Peyer's patch (tissue), 4 donors: ENCODE data around the gene P2RY2. TPM values are rescaled to one million over a fixed set of nuclear protein-coding genes. Genes with fewer than 3 reads are reported as not detected.

Experiments used
- DNase-seq, 3 donors: peaks; one replicate each; pipeline ENCODE4 v3.0.0-alpha.2; 2017 to 2019
- H3K27ac ChIP-seq, 4 donors: fragments of 200-600 bp; sonication (generic); one replicate each; pipeline ENCODE4 v1.5.1; 2016 to 2019
- H3K27me3 ChIP-seq, 2 donors: fragments of 200-600 bp; sonication (generic); one replicate each; pipeline ENCODE4 v1.5.1; 2019
- H3K36me3 ChIP-seq, 3 donors: fragments of 200-600 bp; sonication (generic); one replicate each; pipeline ENCODE4 v1.5.1; 2016 to 2019
- H3K4me1 ChIP-seq, 4 donors: fragments of 200-600 bp; sonication (generic); one replicate each; pipeline ENCODE4 v1.5.1; 2016 to 2019
- H3K4me3 ChIP-seq, 4 donors: fragments of 200-600 bp; sonication (generic); 1 replicate in 3 of 4; 2 replicates in 1 of 4; pipeline ENCODE4 v1.5.1; 2016 to 2019; ENCODE audit warnings: mild to moderate bottlenecking in 1 of 4
- H3K9me3 ChIP-seq, 4 donors: fragments of 200-600 bp; sonication (generic); one replicate each; pipeline ENCODE4 v1.5.1; 2016 to 2019; ENCODE audit warnings: mild to moderate bottlenecking in 1 of 4
- POLR2A ChIP-seq, 2 donors: fragments of 450-650 bp; IDR thresholded peaks; one replicate each; pipeline ENCODE4 v1.5.1; 2017; ENCODE audit warnings: antibody characterized with exemption in 2 of 2, mild to moderate bottlenecking in 2 of 2, moderate library complexity in 2 of 2
- total RNA-seq, 4 donors: library from RNA; depleted of rRNA; stranded (reverse); fragments of >200 nt; gene quantifications; one replicate each; pipeline ENCODE4 v1.1.0, GENCODE V29; 2016
- TF ChIP-seq, protein P1 (sequence below), 6 experiments: fragments of 450-650 bp in 4 of 6; fragments of 200-600 bp in 2 of 6; sonication (generic) in 1 of 6; IDR thresholded peaks; one replicate each; pipeline ENCODE4 v1.5.1; 2017 to 2019; ENCODE audit warnings: antibody characterized with exemption in 6 of 6, mild to moderate bottlenecking in 3 of 6, moderate library complexity in 1 of 6

The P2RY2 gene
- total RNA-seq, 4 donors from 2014 or later, result 6.6 to 42.7 (median 33.5) TPM

DNA sequence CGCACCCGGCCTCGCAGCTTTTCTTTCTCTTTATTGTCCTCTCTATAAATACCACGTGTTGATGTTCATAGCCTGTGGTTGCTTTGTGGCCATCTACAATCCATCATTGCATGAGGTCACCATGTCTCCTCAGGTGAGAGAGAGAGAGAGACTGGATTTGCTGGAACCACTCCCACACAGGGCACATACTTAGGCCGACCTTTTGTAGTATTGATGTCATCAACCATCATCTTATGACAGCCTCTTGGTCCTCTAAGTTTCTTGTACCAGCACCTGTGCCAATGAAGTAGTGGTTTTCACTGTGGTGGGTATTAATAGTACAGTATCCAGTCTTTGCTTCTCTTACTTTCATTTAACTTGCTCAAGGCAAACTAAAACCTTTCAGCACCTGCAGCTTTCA, 31.2 kb downstream of the P2RY2 start:
- Histone ChIP-seq H3K27me3 (no peaks in the 10 kb centered on the region), H3K4me3 (no peak overlapping the region), H3K9me3 (no peaks in the 10 kb centered on the region), H3K36me3 (no peaks in the 10 kb centered on the region), H3K4me1 (no peaks in the 10 kb centered on the region), H3K27ac (no peak overlapping the region)
- peak in 1 of 3 donors; percentile 46 for DNase-seq
- TF ChIP-seq, protein P1, sequence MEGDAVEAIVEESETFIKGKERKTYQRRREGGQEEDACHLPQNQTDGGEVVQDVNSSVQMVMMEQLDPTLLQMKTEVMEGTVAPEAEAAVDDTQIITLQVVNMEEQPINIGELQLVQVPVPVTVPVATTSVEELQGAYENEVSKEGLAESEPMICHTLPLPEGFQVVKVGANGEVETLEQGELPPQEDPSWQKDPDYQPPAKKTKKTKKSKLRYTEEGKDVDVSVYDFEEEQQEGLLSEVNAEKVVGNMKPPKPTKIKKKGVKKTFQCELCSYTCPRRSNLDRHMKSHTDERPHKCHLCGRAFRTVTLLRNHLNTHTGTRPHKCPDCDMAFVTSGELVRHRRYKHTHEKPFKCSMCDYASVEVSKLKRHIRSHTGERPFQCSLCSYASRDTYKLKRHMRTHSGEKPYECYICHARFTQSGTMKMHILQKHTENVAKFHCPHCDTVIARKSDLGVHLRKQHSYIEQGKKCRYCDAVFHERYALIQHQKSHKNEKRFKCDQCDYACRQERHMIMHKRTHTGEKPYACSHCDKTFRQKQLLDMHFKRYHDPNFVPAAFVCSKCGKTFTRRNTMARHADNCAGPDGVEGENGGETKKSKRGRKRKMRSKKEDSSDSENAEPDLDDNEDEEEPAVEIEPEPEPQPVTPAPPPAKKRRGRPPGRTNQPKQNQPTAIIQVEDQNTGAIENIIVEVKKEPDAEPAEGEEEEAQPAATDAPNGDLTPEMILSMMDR (IDR thresholded peaks at IDR 0.05), result no peak

DNA sequence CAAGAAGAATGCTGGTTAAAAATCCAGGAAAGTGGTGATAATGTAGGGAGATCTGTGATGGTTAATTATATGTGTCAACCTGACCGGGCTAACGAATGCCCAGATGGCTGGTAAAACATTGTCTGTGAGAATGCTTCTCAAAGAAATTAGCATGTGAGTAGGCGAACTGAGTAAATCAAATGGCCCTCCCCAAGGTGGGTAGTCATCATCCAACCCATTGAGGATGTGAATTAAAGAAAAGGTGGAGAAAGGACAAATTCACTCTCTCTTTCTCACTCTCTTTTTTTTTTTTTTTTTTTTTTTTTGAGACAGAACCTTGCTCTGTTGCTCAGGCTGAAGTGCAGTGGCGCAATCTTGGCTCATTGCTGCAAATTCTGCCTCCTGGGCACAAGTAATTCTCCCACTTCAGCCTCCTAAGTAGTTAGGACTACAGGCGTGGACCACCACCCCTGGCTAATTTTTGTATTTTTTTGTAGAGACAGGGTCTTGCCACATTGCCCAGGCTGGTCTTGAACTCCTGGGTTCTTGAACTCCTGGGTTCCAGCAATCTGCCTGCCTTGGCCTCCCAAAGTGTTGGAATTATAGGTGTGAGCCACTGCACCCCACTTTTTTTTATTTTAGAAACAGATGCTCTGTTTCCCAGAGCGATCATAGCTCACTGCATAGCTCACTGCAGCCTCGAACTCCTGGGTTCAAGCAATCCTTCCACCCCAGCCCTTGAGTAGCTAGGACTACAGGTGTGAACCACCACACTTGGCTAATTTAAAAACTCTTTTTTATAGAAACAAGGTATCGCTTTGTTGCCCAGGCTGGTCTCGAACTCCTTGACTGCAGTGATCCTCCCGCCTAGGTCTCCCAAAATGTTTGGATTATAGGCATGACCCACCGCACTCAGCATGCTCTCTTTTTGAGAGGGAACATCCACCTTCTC, 32.0 kb downstream of the P2RY2 start:
- no peaks in the 10 kb centered on the region for H3K9me3 ChIP-seq
- H3K27ac ChIP-seq, result no peak overlapping the region
- H3K36me3 ChIP-seq, result no peaks in the 10 kb centered on the region
- H3K27me3 ChIP-seq, result no peaks in the 10 kb centered on the region
- no peaks in the 10 kb centered on the region for H3K4me1 ChIP-seq
- no peak overlapping the region for H3K4me3 ChIP-seq
- DNase-seq, result peak in 1 of 3 donors; percentile 34
- TF ChIP-seq POLR2A (IDR thresholded peaks at IDR 0.05), result no peak
- TF ChIP-seq, protein P1 (IDR thresholded peaks at IDR 0.05), result no peak

DNA sequence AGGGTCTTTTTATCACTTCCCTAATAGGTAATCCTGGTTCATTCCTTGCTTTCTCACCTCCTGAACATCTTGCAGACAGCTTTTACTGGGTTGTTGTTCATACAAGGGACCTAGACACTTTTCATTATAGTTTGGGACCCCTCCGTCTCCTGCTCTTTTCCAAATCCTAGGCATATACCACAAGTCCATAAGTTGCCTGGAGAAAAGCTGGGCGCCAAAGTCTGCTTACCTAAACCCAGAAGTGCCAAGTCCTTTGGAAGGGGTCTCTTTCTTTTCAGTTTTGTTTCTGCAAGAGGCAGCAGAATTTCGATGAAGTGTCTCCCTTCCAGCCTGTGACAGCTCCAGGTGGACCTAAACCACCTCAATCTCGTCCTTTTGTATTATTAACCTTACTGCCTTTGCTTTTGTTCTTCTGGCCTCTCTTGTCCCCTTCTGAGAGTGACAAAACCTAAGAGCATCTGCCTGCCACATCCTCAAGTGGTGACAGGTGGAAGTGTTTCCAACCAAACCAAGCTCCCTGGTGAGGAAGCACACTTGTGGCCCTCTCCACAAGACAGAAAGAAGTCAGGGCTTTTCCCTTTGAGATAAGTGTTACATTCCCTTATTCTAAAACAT, 34.6 kb downstream of the P2RY2 start:
- peak in 1 of 3 donors; percentile 34 for DNase-seq
- Histone ChIP-seq H3K9me3 (no peaks in the 10 kb centered on the region), H3K27ac (no peak overlapping the region), H3K4me1 (no peaks in the 10 kb centered on the region), H3K36me3 (no peaks in the 10 kb centered on the region), H3K4me3 (no peak overlapping the region), H3K27me3 (no peaks in the 10 kb centered on the region)
- TF ChIP-seq, protein P1 (IDR thresholded peaks at IDR 0.05), result peak in 1 of 6 experiments; percentile 9
- no peak for TF ChIP-seq POLR2A (IDR thresholded peaks at IDR 0.05)

DNA sequence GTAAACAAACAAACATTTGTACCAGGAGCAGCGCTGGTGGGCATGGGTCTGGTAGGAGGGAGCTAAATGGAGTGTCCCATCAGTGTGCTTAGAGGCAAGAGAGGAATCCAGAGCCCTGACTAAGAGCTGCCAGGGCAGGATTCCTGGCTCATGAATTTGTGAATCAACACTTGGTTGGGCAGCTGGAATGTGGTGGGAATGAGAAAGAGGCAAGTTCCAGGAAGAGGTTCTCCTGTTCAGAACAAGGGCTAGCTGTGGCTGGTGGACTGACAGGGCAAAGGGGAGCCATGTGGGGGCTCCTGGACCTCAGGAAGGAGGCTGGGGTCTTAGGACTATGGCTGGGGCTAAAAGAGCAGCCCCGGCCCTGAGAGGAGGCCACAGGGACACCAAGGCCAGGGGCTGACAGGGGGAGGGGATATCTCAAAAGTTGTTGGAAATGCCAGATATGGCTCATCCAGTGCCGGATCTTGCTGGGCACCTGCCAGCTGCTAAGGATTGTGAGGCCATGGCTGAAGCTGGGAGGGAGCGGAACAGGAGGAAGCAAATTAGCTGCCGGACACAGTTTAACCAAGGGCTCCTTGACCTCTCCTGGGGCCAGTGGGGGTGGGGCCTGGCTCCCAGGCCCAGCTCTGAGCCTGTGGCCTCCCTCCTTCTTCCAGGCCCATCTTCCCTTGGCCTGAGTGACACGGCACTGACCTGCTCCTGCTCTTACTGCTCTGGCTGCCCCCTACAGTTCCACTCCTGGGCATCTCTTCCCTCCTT, 39.4 kb downstream of the P2RY2 start:
- Histone ChIP-seq H3K9me3 (no peaks in the 10 kb centered on the region), H3K4me1 (no peaks in the 10 kb centered on the region), H3K27me3 (no peaks in the 10 kb centered on the region), H3K4me3 (no peak overlapping the region), H3K27ac (no peak overlapping the region), H3K36me3 (no peaks in the 10 kb centered on the region)
- no peak for TF ChIP-seq POLR2A (IDR thresholded peaks at IDR 0.05)
- TF ChIP-seq, protein P1 (IDR thresholded peaks at IDR 0.05), result no peak
- DNase-seq, result peak in 2 of 3 donors; percentile 42 to 46

DNA sequence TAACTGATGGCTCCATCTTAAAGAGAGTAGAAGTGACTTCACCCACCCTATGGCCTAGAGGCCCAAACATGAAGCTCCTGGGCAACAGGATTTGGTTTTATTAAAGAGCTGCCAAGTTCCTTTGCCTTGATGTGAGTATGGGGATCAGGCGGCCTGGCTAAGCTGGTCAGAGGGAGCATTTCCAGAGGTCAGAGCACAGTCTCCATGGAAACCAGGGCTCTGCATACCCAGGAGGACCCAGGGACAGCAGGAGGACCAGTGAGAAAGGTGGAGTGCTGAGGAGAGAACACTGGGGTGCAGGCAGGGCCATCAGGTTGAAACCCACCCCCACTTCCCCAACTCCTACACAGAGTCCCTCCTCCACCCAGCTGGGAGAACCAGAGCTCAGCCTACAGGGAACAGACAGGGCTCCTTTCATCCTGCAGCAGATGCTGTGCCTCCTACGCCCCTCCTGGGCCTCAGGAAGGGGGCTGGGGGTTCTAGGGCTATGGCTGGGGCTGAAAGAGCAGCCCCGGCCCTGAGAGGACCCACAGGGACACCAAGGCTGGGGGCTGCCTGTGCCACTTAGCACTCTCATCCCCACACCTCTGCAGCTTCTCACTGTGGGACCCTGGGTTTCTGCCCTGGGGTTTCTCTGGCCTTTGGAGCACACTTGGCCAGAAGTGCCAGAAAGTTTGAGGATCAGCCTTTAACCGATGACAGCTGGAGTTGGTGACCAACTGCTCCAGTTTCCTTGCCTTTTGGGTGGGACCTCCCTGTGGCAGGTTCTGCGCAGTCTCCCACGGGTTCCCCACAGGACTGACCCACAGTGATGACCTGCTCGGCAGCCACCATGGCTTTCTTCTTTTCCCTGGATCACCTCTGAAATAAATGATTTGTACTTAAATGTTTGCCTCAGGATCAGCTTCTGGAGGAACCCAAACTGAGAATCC, 40.3 kb downstream of the P2RY2 start:
- no peak overlapping the region for H3K4me3 ChIP-seq

More for the DNA sequence above, 40.3 kb downstream of the P2RY2 start:
- Histone ChIP-seq H3K36me3 (no peaks in the 10 kb centered on the region), H3K27ac (no peak overlapping the region), H3K4me1 (no peaks in the 10 kb centered on the region), H3K9me3 (no peaks in the 10 kb centered on the region), H3K27me3 (no peaks in the 10 kb centered on the region)
- no peak for TF ChIP-seq POLR2A (IDR thresholded peaks at IDR 0.05)
- TF ChIP-seq, protein P1 (IDR thresholded peaks at IDR 0.05), result no peak
- peak in 2 of 3 donors; percentile 18 to 19 for DNase-seq
